Calu3 (cell line): ENCODE data around the gene CHORDC1. TPM values are rescaled to one million over a fixed set of nuclear protein-coding genes. Genes with fewer than 3 reads are reported as not detected.
"Not testable (repeated sequence)": the region's sequence is repeated elsewhere in the genome, so short reads cannot be mapped to it uniquely, and the experiment has no call there.

ENCODE experiments used
- BruUV-seq: library from RNA; stranded (reverse); fragments of 400-500 nt; replicated peaks from 2 replicates; lab custom pipeline; 2021; lab: Mats Ljungman, UMichigan
- CTCF ChIA-PET: fragments of 300-600 bp; sonication (Branson Sonifier 250); formaldehyde crosslinking; loops from one replicate; lab custom pipeline; 2022; ENCODE audit warnings: antibody characterized with exemption; lab: Charles Lee
- DNase-seq: peaks from one replicate; pipeline ENCODE4 v3.0.0; 2022
- H3K27ac Mint-ChIP-seq: one replicate; pipeline ENCODE4 v1.8.0; 2022; ENCODE audit warnings: mixed read lengths; ENCODE audit not compliant: unreplicated experiment
- H3K27me3 Mint-ChIP-seq: one replicate; pipeline ENCODE4 v1.8.0; 2022; ENCODE audit warnings: mixed read lengths; ENCODE audit not compliant: unreplicated experiment
- H3K36me3 Mint-ChIP-seq: one replicate; pipeline ENCODE4 v1.8.0; 2022; ENCODE audit warnings: mild to moderate bottlenecking, moderate library complexity, mixed read lengths; ENCODE audit not compliant: insufficient read depth, unreplicated experiment
- H3K4me1 Mint-ChIP-seq: one replicate; pipeline ENCODE4 v1.8.0; 2022; ENCODE audit warnings: mild to moderate bottlenecking, low read depth, mixed read lengths; ENCODE audit not compliant: unreplicated experiment
- H3K4me3 Mint-ChIP-seq: one replicate; pipeline ENCODE4 v1.8.0; 2022; ENCODE audit warnings: mild to moderate bottlenecking, low read depth, moderate library complexity, mixed read lengths; ENCODE audit not compliant: unreplicated experiment
- H3K9me3 Mint-ChIP-seq: one replicate; pipeline ENCODE4 v1.8.0; 2022; ENCODE audit warnings: low read depth, mixed read lengths; ENCODE audit not compliant: unreplicated experiment
- intact Hi-C: fragments of 100-400 bp; cut with micrococcal nuclease; formaldehyde crosslinking; loops from one replicate; pipeline ENCODE4 v1.10.0; 2022; ENCODE audit not compliant: unreplicated experiment
- total RNA-seq: library from RNA; stranded (reverse); gene quantifications from 2 replicates; pipeline ENCODE4 v1.2.3, GENCODE V29; 2022
- TF ChIP-seq, protein P1 (sequence below): fragments of 200-600 bp; IDR thresholded peaks from one replicate; pipeline ENCODE4 v1.8.0; 2022; ENCODE audit warnings: antibody characterized with exemption; ENCODE audit not compliant: unreplicated experiment

The CHORDC1 gene
- total RNA-seq, 1 experiment from 2014 or later: 78.9 TPM

DNA sequence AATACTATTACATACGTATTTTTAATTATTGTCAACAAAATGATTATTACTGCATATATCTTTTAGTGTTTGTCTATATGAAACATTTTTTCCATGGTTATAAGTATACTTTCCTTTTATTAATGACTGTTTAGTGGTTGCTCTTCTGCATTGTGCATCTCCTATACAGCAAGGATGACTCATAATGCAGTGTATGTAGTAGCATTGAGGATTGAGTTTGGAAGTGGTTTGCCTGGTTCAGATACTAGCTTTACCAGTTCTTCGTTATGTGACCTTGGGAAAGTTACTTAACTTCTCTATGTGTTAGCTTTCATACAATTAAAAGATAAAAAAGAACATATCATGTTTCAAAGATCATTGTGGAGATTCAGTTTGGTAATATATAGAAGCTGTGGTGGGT, 44.1 kb downstream of the CHORDC1 start:
- CTCF ChIA-PET: no interaction called here
- Mint-ChIP-seq H3K27ac (no peak overlapping the region), H3K9me3 (no peaks in the 10 kb centered on the region), H3K27me3 (no peaks in the 10 kb centered on the region), H3K36me3 (no peaks in the 10 kb centered on the region), H3K4me1 (no peaks in the 10 kb centered on the region), H3K4me3 (no peak overlapping the region)
- TF ChIP-seq, protein P1, sequence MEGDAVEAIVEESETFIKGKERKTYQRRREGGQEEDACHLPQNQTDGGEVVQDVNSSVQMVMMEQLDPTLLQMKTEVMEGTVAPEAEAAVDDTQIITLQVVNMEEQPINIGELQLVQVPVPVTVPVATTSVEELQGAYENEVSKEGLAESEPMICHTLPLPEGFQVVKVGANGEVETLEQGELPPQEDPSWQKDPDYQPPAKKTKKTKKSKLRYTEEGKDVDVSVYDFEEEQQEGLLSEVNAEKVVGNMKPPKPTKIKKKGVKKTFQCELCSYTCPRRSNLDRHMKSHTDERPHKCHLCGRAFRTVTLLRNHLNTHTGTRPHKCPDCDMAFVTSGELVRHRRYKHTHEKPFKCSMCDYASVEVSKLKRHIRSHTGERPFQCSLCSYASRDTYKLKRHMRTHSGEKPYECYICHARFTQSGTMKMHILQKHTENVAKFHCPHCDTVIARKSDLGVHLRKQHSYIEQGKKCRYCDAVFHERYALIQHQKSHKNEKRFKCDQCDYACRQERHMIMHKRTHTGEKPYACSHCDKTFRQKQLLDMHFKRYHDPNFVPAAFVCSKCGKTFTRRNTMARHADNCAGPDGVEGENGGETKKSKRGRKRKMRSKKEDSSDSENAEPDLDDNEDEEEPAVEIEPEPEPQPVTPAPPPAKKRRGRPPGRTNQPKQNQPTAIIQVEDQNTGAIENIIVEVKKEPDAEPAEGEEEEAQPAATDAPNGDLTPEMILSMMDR: no peak
- intact Hi-C loops: no loop called here
- DNase-seq: peak; percentile 3
- no TSS peak for BruUV-seq

DNA sequence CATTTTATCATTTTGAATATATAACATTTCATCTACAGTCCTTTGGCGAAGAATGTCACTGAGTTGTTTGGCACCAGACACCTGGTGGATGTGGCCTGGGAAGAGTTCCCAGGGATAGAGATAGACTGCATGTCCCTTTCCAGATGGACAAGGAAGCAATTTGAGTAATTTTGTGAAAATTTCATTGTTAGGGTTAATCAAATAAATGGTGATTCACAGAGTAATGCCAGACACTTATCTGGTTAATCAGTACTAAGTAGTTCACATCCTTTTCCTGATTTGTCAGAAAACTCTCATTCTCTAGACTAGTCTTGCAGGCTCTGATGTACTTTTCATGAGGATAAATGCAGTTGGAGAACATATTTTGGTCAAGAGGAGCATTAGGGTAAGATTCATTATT, 46.8 kb downstream of the CHORDC1 start:
- no peaks in the 10 kb centered on the region for H3K36me3 Mint-ChIP-seq
- no peak overlapping the region for H3K4me3 Mint-ChIP-seq
- no peak for DNase-seq
- CTCF ChIA-PET: no interaction called here
- no peaks in the 10 kb centered on the region for H3K9me3 Mint-ChIP-seq
- H3K27ac Mint-ChIP-seq: no peak overlapping the region
- no TSS peak for BruUV-seq
- TF ChIP-seq, protein P1: no peak
- intact Hi-C loops: no loop called here
- H3K27me3 Mint-ChIP-seq: no peaks in the 10 kb centered on the region
- H3K4me1 Mint-ChIP-seq: no peaks in the 10 kb centered on the region

- Mint-ChIP-seq H3K36me3 (no peaks in the 10 kb centered on the region), H3K4me3 (no peak overlapping the region), H3K4me1 (no peaks in the 10 kb centered on the region), H3K9me3 (no peaks in the 10 kb centered on the region), H3K27me3 (no peaks in the 10 kb centered on the region), H3K27ac (no peak overlapping the region)
- no peak for DNase-seq
- TF ChIP-seq, protein P1: no peak
- intact Hi-C loops: no loop called here
- BruUV-seq: no TSS peak
- CTCF ChIA-PET: no interaction called here
Observed at GRCh38 chr11:90171359-90171758, 51.5 kb downstream of the CHORDC1 start.

DNA sequence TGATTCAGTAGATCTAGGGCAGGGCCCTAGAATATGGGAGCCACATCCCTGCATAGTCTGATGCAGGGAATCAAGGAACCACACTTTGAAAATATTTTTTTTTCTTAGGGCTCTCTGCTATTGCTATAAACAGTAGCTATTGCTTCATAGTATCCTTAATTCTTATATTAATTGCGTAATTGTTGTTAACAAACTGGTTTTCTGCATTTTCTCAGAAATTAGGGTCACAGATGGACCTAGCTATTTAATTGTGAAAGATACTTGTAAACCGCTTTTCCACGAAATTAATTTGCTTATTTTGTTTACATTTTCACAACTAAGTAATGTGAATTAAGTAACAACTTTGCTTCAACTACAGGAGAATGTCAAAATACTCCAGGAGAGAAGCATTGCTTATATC, 54.3 kb downstream of the CHORDC1 start:
- H3K27ac Mint-ChIP-seq: no peak overlapping the region
- CTCF ChIA-PET: no interaction called here
- H3K27me3 Mint-ChIP-seq: no peaks in the 10 kb centered on the region

DNA sequence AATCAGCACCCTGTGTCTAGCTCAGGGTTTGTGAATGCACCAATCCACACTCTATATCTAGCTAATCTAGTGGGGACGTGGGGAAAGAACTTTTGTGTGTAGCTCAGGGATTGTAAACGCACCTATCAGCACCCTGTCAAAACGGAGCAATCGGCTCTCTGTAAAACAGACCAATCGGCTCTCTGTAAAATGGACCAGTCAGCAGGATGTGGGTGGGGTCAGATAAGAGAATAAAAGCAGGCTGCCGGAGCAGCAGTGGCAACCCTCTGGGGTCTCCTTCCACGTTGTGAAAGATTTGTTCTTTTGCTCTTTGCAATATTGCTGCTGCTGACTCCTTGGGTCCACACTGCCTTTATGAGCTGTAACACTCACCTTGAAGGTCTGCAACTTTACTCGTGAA, 55.1 kb downstream of the CHORDC1 start:
- H3K36me3 Mint-ChIP-seq, H3K9me3 Mint-ChIP-seq, H3K4me1 Mint-ChIP-seq, H3K27ac Mint-ChIP-seq, intact Hi-C loops, DNase-seq, BruUV-seq, H3K27me3 Mint-ChIP-seq, H3K4me3 Mint-ChIP-seq: not testable (repeated sequence)
- CTCF ChIA-PET: interaction anchor here (0.6 kb wide), 1 partner anchor 636 kb away, joined by 13 read pairs; no protein-coding TSS in a partner anchor

More for the DNA sequence above, 54.3 kb downstream of the CHORDC1 start:
- no peak for DNase-seq
- H3K36me3 Mint-ChIP-seq: no peaks in the 10 kb centered on the region
- BruUV-seq: no TSS peak
- H3K4me1 Mint-ChIP-seq: no peaks in the 10 kb centered on the region
- TF ChIP-seq, protein P1: no peak
- no peak overlapping the region for H3K4me3 Mint-ChIP-seq
- intact Hi-C loops: no loop called here
- H3K9me3 Mint-ChIP-seq: no peaks in the 10 kb centered on the region

DNA sequence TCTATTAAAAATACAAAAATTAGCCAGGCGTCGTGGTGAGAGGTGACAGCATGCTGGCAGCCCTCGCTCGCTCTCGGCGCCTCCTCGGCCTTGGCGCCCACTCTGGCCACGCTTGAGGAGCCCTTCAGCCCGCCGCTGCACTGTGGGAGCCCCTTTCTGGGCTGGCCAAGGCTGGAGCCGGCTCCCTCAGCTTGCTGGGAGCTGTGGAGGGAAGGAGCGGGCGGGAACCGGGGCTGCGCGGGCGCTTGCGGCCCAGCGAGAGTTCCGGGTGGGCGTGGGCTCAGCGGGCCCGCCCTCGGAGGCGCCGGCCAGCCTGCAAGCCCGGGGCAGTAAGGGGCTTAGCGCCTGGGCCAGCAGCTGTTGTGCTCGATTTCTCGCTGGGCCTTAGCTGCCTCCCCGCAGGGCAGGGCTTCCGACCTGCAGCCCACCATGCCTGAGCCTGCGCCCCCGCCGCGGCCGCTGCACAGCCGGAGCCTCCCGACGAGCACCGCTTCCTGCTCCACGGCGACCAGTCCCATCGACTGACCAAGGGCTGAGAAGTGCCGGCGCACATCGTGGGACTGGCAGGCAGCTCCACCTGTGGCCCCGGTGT, 55.8 kb downstream of the CHORDC1 start:
- DNase-seq, H3K27me3 Mint-ChIP-seq, H3K9me3 Mint-ChIP-seq, H3K27ac Mint-ChIP-seq, H3K4me1 Mint-ChIP-seq, H3K36me3 Mint-ChIP-seq, H3K4me3 Mint-ChIP-seq, intact Hi-C loops, BruUV-seq: not testable (repeated sequence)
- CTCF ChIA-PET: interaction anchor here (0.6 kb wide), 1 partner anchor 636 kb away, joined by 13 read pairs; no protein-coding TSS in a partner anchor
